HT-29 (cell line): ENCODE results near the gene POTEI. TPM values are rescaled to one million over a fixed set of nuclear protein-coding genes. Genes with fewer than 3 reads are reported as not detected.
"Not testable (repeated sequence)": the region's sequence is repeated elsewhere in the genome, so short reads cannot be mapped to it uniquely, and the experiment has no call there.

Source experiments
- DNase-seq: peaks from one replicate; pipeline ENCODE4 v3.0.0-alpha.2; 2015; ENCODE audit warnings: low spot score
- small RNA-seq: library from RNA; depleted of rRNA; stranded (forward); fragments of <200 nt; gene quantifications from one replicate; pipeline ENCODE3, GENCODE V24; 2014
- total RNA-seq: library from RNA; depleted of rRNA; stranded (reverse); fragments of >200 nt; shearing (Covaris generic); gene quantifications from 2 replicates; pipeline ENCODE4 v1.2.3, GENCODE V29; 2014; rRNA removed

Gene POTEI
- total RNA-seq, 1 experiment from 2014 or later, result 0.05 TPM

GRCh38 chr2:130491073-130491472 lies 18.1 kb downstream of the POTEI start:
- not testable (repeated sequence) for DNase-seq

GRCh38 chr2:130455413-130455812 lies 53.7 kb downstream of the POTEI start:
- DNase-seq, result not testable (repeated sequence)

GRCh38 chr2:130454712-130455083 lies 54.4 kb downstream of the POTEI start:
- peak; percentile 10 for DNase-seq

GRCh38 chr2:130453955-130454711 lies 55.0 kb downstream of the POTEI start:
- not testable (repeated sequence) for DNase-seq

GRCh38 chr2:130452897-130453296 lies 56.2 kb downstream of the POTEI start:
- not testable (repeated sequence) for DNase-seq

GRCh38 chr2:130451823-130452222 lies 57.3 kb downstream of the POTEI start:
- DNase-seq, result not testable (repeated sequence)

GRCh38 chr2:130451278-130451677 lies 57.9 kb downstream of the POTEI start:
- DNase-seq, result not testable (repeated sequence)

GRCh38 chr2:130450366-130450765 lies 58.8 kb downstream of the POTEI start:
- DNase-seq, result not testable (repeated sequence)

GRCh38 chr2:130427631-130428030 lies 81.5 kb downstream of the POTEI start:
- DNase-seq, result not testable (repeated sequence)

GRCh38 chr2:130418845-130419244 lies 90.3 kb downstream of the POTEI start:
- not testable (repeated sequence) for DNase-seq

- DNase-seq, result not testable (repeated sequence)
Measured at GRCh38 chr2:130416693-130417092, 92.4 kb downstream of the POTEI start.

Small RNA genes within 50 kb of the gene (small RNA-seq; reads per million reads assigned to genes)
- gene RF00017, result not detected
- not detected for gene RNU6-473P

Other genes starting within 250 kb of the POTEI start
- gene IMP4, start 166.4 kb downstream of the POTEI start, total RNA-seq, result 170 and 172 TPM in 2 replicates
- 67.5 and 76.0 TPM in 2 replicates for gene PTPN18, start 153.3 kb downstream of the POTEI start, total RNA-seq
- gene CFC1B, start 11.9 kb upstream of the POTEI start, total RNA-seq, result not detected in 2 replicates
- not detected in 2 replicates for gene CFC1, start 90.2 kb upstream of the POTEI start, total RNA-seq
- not detected in 2 replicates for gene POTEJ, start 102.1 kb upstream of the POTEI start, total RNA-seq
- gene GPR148, start 219.7 kb upstream of the POTEI start, total RNA-seq, result not detected in 2 replicates
- gene AMER3, start 246.2 kb upstream of the POTEI start, total RNA-seq, result not detected in 2 replicates